Measurements from ENCODE around the gene ADAMTS4. TPM values are rescaled to one million over a fixed set of nuclear protein-coding genes. Genes with fewer than 3 reads are reported as not detected.

ADAMTS4 gene
- total RNA-seq, 1 donor from 2014 or later: 0.33 TPM

DNA sequence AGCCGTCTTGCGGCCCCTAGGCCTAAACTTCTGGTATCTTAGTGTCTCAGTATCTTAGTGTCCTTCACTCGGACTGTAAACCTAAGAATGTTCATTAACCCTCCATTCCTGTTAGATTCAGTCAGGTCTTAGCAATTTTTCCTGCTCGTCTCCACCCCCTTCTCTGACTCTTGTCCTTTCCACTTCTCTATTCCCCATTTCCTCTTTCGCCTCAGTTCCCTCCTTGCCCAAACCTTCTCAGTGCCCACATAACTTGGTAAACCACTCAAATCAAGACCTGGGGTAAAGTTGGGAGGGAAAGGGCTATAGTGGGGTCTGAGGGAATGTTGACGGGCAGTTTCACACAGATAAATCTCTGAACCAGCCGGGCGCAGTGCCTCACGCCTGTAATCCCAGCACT is 15.5 kb upstream of the ADAMTS4 start:
- H3K27ac Mint-ChIP-seq: no peak overlapping the region
- H3K27me3 Mint-ChIP-seq: no peaks in the 10 kb centered on the region
- no peaks in the 10 kb centered on the region for H3K9me3 Mint-ChIP-seq
- intact Hi-C loops (cut with micrococcal nuclease): no loop called here
- DNase-seq: no peak
- H3K36me3 Mint-ChIP-seq (ENCODE audit: low read depth): peaks cover 49% of the 10 kb centered on the region
- peaks cover 42% of the 10 kb centered on the region for H3K4me1 Mint-ChIP-seq
- no peak overlapping the region for H3K4me3 Mint-ChIP-seq

DNA sequence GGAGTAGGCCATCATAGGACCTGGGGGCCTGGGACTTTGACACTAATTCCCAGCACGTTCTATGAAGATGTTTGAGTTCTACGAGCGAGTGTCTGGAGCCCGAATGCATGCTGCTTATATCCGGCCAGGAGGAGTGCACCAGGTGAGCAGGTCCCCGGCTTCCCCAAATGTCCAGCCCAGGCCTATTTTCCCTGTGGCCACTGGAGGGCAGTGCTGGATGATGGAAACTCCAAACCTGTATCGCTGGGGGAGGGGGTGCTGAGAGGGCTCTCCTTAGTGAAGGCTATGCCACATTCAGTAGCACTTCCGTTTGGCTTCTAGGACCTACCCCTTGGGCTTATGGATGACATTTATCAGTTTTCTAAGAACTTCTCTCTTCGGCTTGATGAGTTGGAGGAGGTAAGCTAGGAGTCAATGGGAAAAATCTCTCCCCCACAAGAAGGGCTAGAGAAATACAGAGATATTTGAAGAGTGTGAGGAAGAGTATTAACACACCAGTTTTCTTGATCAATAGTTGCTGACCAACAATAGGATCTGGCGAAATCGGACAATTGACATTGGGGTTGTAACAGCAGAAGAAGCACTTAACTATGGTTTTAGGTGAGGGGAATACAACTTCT is 11.0 kb upstream of the ADAMTS4 start:
- intact Hi-C loops (cut with micrococcal nuclease): loop anchor here (2.0 to 5.0 kb wide), 2 partner anchors 15 to 82 kb away; no protein-coding TSS in a partner anchor
- DNase-seq: peak; percentile 92
- Mint-ChIP-seq H3K4me3 (no peak overlapping the region), H3K27me3 (no peaks in the 10 kb centered on the region), H3K36me3 (ENCODE audit: low read depth) (peaks cover 62% of the 10 kb centered on the region), H3K27ac (no peak overlapping the region), H3K9me3 (no peaks in the 10 kb centered on the region), H3K4me1 (peaks cover 34% of the 10 kb centered on the region)

DNA sequence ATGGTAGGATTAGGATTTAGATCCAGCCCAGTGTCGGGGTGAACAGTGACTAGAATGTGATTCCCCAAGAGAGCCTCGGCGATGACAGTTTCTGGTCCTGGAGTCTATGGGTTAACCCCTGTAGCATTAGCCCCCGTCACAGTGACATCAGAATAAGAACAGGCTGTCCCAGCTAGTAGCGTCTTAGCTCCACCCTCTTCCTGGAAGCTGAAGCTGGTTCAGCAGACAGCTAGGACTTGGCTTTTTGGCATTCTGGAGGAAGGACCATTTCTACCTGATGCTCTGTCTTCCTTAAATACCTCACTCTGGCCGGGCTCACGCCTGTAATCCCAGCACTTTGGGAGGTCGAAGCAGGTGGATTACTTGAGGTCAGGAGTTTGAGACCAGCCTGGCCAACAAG is 8.3 kb upstream of the ADAMTS4 start:
- H3K36me3 Mint-ChIP-seq (ENCODE audit: low read depth): peaks cover 55% of the 10 kb centered on the region
- no peaks in the 10 kb centered on the region for H3K9me3 Mint-ChIP-seq
- no peak overlapping the region for H3K4me3 Mint-ChIP-seq

DNA sequence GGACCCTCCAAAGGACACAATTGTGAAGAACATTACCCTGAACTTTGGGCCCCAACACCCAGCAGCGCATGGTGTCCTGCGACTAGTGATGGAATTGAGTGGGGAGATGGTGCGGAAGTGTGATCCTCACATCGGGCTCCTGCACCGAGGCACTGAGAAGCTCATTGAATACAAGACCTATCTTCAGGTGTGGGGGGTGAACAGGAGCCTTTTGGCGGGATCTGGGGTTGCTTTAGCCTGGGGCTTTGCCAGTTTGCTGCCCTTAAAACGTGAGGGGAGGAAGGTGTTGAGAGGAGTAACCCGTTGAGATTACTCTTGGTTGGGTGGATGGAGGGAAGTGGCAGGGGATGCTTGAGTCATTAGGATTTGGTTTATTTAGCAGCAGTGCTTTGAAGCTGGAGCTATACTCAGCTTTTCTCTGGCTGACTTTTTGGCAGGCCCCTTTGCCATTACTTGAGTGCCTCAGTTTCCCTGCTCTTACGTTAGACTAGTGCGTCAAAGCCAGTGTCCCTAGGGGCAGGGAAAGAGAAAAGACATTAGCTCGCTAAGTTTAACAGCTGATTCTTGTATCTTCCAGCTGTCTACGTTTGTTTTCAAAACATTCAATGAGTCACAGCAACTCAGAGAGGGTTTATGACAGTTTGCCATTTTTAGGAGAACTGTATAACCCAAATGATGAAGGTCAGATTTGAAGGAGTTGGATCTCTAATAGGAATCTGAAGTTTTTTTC is 7.7 kb upstream of the ADAMTS4 start:
- Mint-ChIP-seq H3K4me1 (peaks cover 45% of the 10 kb centered on the region), H3K4me3 (no peak overlapping the region), H3K27ac (no peak overlapping the region)

More for the DNA sequence above, 8.3 kb upstream of the ADAMTS4 start:
- Mint-ChIP-seq H3K4me1 (peaks cover 40% of the 10 kb centered on the region), H3K27me3 (no peaks in the 10 kb centered on the region), H3K27ac (no peak overlapping the region)
- DNase-seq: no peak
- intact Hi-C loops (cut with micrococcal nuclease): loop anchor here (5.0 kb wide), 1 partner anchor 85 kb away; no protein-coding TSS in a partner anchor

DNA sequence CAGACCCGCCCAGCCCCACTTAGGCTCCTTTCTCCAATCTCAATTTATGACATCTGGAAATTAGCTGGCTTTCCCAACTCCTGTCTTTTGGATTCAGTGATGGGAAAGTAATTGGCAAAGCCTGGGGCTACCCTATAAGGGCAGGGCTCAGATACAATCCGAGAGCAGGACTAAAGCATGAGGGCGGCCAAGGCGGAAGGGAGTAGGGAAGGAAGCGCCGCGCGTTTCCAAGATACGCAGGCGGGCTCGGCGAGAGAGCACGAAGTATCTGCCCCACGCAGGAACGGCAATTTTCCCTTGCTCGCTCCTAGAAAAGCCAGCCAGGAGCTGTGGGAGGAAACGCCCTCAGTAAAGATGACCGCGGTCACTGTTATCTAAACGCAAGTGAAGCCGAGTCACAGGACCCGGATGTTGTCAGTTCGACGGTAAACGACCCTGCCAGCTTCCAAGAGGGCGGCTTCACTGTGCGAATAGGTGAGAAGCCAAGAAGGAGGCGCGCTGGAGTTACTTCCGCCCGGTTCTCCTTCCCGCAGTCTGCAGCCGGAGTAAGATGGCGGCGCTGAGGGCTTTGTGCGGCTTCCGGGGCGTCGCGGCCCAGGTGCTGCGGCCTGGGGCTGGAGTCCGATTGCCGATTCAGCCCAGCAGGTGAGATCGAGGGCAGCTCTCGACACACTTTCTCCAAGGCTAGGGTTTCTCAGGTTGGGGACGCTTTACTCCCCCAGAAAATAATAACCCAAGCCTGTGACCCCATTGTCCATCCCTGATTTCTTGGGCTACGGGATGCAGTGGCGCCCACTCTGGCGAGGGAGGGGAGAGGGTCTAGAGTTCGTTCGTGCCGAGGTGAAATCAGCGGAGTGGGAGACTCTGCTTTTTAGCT is 3.2 kb upstream of the ADAMTS4 start, which contains the start of gene NDUFS2:
NDUFS2 (plus strand) TSS at position 532 of the 877 bp plus-strand sequence; CDS start at position 551, 19 bp downstream.
- peaks cover 61% of the 10 kb centered on the region for H3K4me1 Mint-ChIP-seq
- H3K36me3 Mint-ChIP-seq (ENCODE audit: low read depth): peaks cover 25% of the 10 kb centered on the region
- H3K9me3 Mint-ChIP-seq: no peaks in the 10 kb centered on the region
- peak within 1 kb of the TSS; percentile 96 for H3K27ac Mint-ChIP-seq
- intact Hi-C loops (cut with micrococcal nuclease): loop anchor here (1.0 to 2.0 kb wide), 4 partner anchors 17 to 157 kb away; partner anchors contain the start of genes DEDD and USF1
- peak within 1 kb of the TSS; percentile 94 for H3K4me3 Mint-ChIP-seq
- peak; percentile 98 for DNase-seq
- H3K27me3 Mint-ChIP-seq: no peaks in the 10 kb centered on the region

More for the DNA sequence above, 7.7 kb upstream of the ADAMTS4 start:
- H3K9me3 Mint-ChIP-seq: no peaks in the 10 kb centered on the region
- H3K27me3 Mint-ChIP-seq: no peaks in the 10 kb centered on the region
- peaks cover 49% of the 10 kb centered on the region for H3K36me3 Mint-ChIP-seq (ENCODE audit: low read depth)
- no peak for DNase-seq
- intact Hi-C loops (cut with micrococcal nuclease): loop anchor here (5.0 kb wide), 1 partner anchor 86 kb away; no protein-coding TSS in a partner anchor

DNA sequence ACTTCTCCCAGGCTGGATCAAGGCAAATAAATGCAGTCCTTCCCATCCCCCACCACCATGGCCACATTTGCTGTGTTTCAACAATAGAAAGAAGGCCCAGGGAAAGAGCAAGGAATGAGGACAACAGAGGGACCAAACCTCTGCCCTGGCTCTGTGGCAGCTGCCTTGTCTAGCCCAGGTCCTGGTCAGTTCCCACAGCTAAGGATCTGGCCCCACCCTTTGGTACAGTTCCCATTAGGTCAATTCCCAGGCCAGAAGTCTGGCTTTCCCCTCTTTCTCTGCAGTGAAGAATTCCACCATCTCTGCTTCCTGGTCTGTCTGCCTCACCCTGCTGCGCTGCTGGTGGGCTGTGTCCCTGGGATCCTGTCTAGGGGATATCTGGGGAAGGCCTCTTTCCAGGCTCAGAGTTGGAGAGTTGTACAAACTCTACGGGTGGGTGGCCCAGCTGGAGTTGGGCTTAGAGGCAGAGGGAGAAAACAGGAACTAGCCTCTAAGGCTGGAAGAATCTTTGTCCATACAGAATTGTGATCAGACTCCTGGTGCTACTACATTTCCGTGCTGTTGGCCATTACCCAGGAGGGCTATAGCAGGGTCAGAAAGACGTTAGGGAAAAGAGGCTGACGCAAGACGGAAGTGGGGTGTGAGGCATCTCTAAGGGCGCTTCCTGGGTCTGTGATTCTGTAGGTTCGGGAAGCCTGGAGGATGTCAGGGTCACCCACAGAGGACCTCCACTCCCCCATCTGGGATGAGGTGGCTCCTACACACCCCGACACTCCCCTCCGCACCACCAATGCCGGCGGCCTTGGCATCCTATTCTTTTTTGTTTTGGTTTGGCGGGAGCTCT is 2.4 kb upstream of the ADAMTS4 start:
- H3K4me3 Mint-ChIP-seq: peak overlapping the region; percentile 94
- peaks cover 22% of the 10 kb centered on the region for H3K36me3 Mint-ChIP-seq (ENCODE audit: low read depth)
- intact Hi-C loops (cut with micrococcal nuclease): no loop called here
- no peaks in the 10 kb centered on the region for H3K27me3 Mint-ChIP-seq
- H3K9me3 Mint-ChIP-seq: no peaks in the 10 kb centered on the region
- H3K4me1 Mint-ChIP-seq: peaks cover 55% of the 10 kb centered on the region
- H3K27ac Mint-ChIP-seq: peak overlapping the region; percentile 96
- DNase-seq: no peak

DNA sequence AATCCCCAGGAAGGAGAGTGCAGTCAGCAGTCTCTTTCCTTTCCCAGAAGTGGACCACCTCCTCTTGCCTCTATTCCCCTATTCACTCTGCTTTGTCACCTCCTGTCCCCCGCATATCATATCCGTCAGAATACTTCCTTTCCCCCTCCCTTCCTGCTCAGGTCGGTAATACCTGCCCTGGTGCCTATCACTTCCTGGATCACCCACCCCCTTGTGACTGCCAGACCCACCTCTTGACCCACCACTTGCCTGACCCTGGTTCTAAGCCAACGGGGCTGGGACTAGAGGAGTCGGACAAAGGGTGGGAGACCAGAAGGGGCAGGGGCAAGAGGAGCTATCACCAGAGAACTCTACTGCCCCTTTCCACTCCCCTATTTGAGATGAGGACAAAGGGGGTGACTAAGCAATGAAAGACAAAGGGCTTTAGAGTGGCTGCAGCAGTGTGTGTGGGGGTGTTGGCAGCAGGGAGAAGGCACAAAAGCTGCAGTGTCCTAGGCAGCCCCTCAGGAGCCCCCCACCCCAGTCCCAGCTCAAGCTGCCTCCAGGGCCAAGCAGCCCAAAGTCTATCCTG is 1.7 kb upstream of the ADAMTS4 start:
- Mint-ChIP-seq H3K36me3 (ENCODE audit: low read depth) (peaks cover 19% of the 10 kb centered on the region), H3K27ac (peak overlapping the region; percentile 96), H3K4me3 (peak overlapping the region; percentile 94), H3K27me3 (no peaks in the 10 kb centered on the region), H3K9me3 (no peaks in the 10 kb centered on the region), H3K4me1 (peaks cover 54% of the 10 kb centered on the region)
- intact Hi-C loops (cut with micrococcal nuclease): no loop called here
- DNase-seq: peak; percentile 72

DNA sequence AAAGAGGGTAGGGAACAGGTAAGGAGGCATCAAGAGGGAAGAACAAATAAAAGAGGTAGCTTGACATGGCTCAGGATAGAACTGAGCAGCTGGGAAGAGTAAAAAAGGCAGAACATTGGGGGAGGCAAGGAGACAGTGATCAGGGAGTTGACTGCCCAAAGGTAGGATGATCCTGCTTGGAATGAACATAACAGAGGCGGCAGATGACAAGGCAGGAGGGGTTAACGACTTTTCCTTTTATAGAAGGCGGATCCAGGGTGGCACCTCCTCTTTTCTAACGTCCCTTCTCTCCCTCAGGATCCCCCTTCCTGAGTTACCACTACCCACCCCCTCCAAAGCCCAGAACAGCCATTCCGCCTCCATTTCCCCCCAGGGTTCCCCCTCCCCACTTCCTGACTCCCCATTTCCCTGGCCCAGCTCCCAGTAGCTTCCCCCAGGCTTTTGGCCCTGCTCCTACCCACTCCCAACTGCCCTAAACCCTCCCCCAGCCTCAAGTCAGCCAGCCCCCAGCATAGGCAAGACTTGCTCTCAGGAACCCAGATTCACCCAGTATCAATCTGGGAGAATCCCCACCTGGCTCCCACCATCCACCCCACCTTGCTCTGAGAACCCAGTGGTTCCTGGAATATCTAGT is 769 bp upstream of the ADAMTS4 start:
- Mint-ChIP-seq H3K9me3 (no peaks in the 10 kb centered on the region), H3K4me3 (peak overlapping the region; percentile 94), H3K27ac (peak overlapping the region; percentile 96), H3K27me3 (no peaks in the 10 kb centered on the region), H3K36me3 (ENCODE audit: low read depth) (peaks cover 15% of the 10 kb centered on the region), H3K4me1 (peaks cover 56% of the 10 kb centered on the region)
- no peak for DNase-seq
- intact Hi-C loops (cut with micrococcal nuclease): no loop called here

DNA sequence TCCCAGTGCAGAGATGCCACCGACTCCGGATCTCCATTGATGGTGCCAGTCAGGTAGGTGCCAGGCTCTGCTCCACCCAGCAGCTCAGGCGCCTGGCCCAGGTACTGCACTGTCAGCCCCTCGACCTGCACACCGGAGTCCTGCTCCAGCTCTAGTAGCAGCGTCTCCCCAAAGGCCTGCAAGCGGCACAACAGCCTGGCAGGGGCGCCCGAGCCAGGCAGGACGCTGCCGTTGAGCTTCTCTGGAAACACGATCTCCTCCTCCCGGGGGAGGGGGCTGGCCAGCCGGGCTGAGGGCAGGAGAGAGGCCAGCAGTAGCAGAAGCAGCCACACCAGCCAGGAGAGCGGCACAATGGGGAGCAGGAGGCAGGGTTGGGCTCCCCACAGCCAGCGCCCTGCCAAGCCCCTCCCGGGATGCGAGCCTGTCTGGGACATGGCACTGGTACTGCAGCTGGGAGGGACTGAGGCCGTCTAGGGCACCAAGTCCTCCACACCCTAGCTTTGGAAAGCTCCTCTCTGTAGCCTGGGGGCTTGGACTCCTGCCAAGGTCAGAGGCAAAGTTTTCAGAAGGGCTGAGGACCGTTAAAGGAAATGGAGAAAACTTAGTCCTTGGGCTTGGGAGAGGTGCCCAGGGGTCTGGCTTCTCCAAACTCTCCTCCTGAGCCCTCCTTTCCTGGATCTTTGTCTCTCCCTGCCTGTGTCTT is 509 bp downstream of the ADAMTS4 start:
- Mint-ChIP-seq H3K4me3 (no peak overlapping the region), H3K36me3 (ENCODE audit: low read depth) (peaks cover 4% of the 10 kb centered on the region), H3K27ac (no peak overlapping the region), H3K27me3 (no peaks in the 10 kb centered on the region), H3K4me1 (peaks cover 51% of the 10 kb centered on the region), H3K9me3 (no peaks in the 10 kb centered on the region)
- no peak for DNase-seq
- intact Hi-C loops (cut with micrococcal nuclease): no loop called here

DNA sequence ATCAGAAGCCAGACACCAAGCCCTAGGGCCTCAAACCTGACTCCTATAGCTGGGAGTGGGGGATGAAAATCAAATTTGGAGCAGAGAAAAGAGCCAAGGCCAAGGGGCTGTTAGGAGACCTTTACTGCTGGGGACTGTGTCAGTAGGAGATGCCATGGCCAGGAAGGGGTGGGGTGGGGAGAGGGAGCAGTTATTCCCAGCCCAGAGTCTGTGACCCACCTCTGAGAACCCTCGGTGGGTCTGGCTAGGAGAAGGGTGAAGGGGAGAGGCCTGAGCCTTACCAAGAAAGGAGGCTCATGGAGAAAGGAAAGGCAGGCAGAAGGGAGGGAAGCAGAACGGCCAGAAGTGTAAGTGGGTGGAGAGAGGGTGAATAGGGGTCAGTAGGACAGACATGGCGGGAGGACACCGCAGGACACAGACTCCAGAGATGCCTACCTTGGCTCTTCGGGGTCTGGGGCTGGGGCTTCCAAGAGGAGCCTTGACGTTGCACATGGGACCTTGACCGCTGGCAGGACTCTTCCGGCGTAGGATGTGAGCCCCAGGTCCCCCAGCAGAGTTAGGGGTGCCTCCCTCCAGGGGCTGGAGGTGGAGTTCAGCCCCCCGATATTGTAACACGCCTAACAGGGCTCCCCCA is 1.2 kb downstream of the ADAMTS4 start:
- Mint-ChIP-seq H3K27ac (no peak overlapping the region), H3K27me3 (no peaks in the 10 kb centered on the region), H3K9me3 (no peaks in the 10 kb centered on the region), H3K4me1 (peaks cover 51% of the 10 kb centered on the region), H3K36me3 (ENCODE audit: low read depth) (peaks cover 1% of the 10 kb centered on the region), H3K4me3 (no peak overlapping the region)
- intact Hi-C loops (cut with micrococcal nuclease): no loop called here
- DNase-seq: no peak

DNA sequence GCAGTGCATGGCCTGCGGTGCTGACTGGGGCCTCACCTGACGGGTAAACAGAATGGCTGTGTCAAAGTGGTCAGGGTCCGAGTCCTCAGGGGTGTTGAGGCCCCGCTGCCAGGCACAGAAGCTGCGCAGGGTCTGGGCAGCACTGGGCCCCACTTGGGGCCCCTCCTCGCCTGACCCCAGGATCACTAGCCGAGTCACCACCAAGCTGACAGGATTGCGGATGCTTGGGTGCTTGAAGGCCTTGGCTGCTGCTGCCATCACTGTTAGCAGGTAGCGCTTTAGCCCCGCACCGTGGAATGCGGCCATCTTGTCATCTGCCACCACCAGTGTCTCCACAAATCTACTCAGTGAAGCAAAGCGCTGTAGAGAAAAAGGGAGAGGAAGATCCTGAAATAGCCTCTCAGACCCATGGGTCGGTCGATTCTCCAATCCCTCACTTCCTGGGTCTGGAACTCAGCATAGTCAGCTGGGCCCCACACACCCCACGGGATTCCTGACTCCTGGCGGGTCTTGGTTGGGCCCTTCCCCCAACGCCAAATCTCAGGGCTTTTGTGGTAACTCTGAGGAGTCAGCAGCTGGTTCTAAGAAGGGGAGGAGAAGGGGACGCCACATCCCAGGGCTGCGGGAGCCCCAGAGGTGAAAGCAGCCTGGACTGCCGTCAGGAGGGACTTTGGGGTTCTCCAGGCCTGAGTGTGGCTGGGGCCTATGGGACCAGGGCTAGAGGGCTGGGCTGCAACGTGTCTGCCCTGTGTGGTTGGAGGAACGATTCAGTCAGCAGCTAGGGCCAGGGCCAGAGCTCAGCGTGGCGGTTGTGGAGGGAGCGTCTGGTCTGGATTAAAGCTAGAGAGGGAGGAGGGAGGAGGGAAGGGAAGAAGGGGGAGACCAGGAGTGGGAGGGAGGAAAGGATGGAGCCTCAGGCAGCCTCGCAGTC is 2.1 kb downstream of the ADAMTS4 start:
- Mint-ChIP-seq H3K36me3 (ENCODE audit: low read depth) (no peaks in the 10 kb centered on the region), H3K4me1 (peaks cover 50% of the 10 kb centered on the region), H3K4me3 (no peak overlapping the region), H3K9me3 (no peaks in the 10 kb centered on the region), H3K27me3 (no peaks in the 10 kb centered on the region), H3K27ac (no peak overlapping the region)
- no peak for DNase-seq
- intact Hi-C loops (cut with micrococcal nuclease): no loop called here
